NCI-H1694 treated with DMSO at 0.1 percent for 48 hours (cell line): Measurements from ENCODE around the gene NCDN.

Source experiments
- DNase-seq: peaks from one replicate; lab custom pipeline; 2025; lab: John Stamatoyannopoulos, UW

The NCDN gene

GRCh38 chr1:35590476-35591040 lies 33.0 kb downstream of the NCDN start:
- no peak for DNase-seq

GRCh38 chr1:35591211-35591610 lies 33.6 kb downstream of the NCDN start:
- no peak for DNase-seq

GRCh38 chr1:35592991-35593769 lies 35.6 kb downstream of the NCDN start:
- DNase-seq = no peak

GRCh38 chr1:35594005-35594760 lies 36.6 kb downstream of the NCDN start:
- DNase-seq = no peak

GRCh38 chr1:35595684-35596083 lies 38.1 kb downstream of the NCDN start:
- no peak for DNase-seq

GRCh38 chr1:35597870-35598269 lies 40.3 kb downstream of the NCDN start:
- DNase-seq = no peak

GRCh38 chr1:35598895-35599294 lies 41.3 kb downstream of the NCDN start:
- DNase-seq = no peak

- DNase-seq = no peak
These were observed 41.8 kb downstream of the NCDN start for GRCh38 chr1:35599411-35599810.

- DNase-seq = no peak
These were observed 43.0 kb downstream of the NCDN start for GRCh38 chr1:35600593-35600992.

GRCh38 chr1:35603468-35603867 lies 45.9 kb downstream of the NCDN start:
- no peak for DNase-seq

- DNase-seq = no peak
These were observed 46.3 kb downstream of the NCDN start for GRCh38 chr1:35603941-35604340.

GRCh38 chr1:35605071-35605866 lies 47.7 kb downstream of the NCDN start:
- no peak for DNase-seq

GRCh38 chr1:35605867-35606182 lies 48.2 kb downstream of the NCDN start:
- no peak for DNase-seq

- DNase-seq = no peak
These were observed 54.1 kb downstream of the NCDN start for GRCh38 chr1:35611655-35612054.

- DNase-seq = no peak
These were observed 57.8 kb downstream of the NCDN start for GRCh38 chr1:35615440-35615839.
